ENCODE results near the gene METTL14. TPM values are rescaled to one million over a fixed set of nuclear protein-coding genes. Genes with fewer than 3 reads are reported as not detected.

The METTL14 gene
- total RNA-seq, 2 donors from 2014 or later = 38.9 to 53.7 TPM

- peaks cover 19% of the 10 kb centered on the region for H3K36me3 Mint-ChIP-seq
- H3K4me1 Mint-ChIP-seq (ENCODE audit: low read depth in 2 of 2) = peaks cover 9 to 15% of the 10 kb centered on the region in 2 donors
- H3K27ac Mint-ChIP-seq = no peak overlapping the region
- H3K27me3 Mint-ChIP-seq = no peaks in the 10 kb centered on the region
- no peak for ATAC-seq
- no peak for DNase-seq (ENCODE audit: low spot score)
- no peak overlapping the region for H3K4me3 Mint-ChIP-seq
- no peaks in the 10 kb centered on the region for H3K9me3 Mint-ChIP-seq
Measured at GRCh38 chr4:118756958-118757357, 71.8 kb downstream of the METTL14 start.

- ATAC-seq (no peak), DNase-seq (ENCODE audit: low spot score) (no peak)
- no peak overlapping the region for H3K27ac Mint-ChIP-seq
- peaks cover 9 to 15% of the 10 kb centered on the region in 2 donors for H3K4me1 Mint-ChIP-seq (ENCODE audit: low read depth in 2 of 2)
- H3K9me3 Mint-ChIP-seq = no peaks in the 10 kb centered on the region
- H3K4me3 Mint-ChIP-seq = no peak overlapping the region
- peaks cover 17% of the 10 kb centered on the region for H3K36me3 Mint-ChIP-seq
- no peaks in the 10 kb centered on the region for H3K27me3 Mint-ChIP-seq
Measured at GRCh38 chr4:118757761-118758251, 72.6 kb downstream of the METTL14 start.

- no peak overlapping the region for H3K27ac Mint-ChIP-seq
- peaks cover 9 to 15% of the 10 kb centered on the region in 2 donors for H3K4me1 Mint-ChIP-seq (ENCODE audit: low read depth in 2 of 2)
- ATAC-seq = no peak
- H3K4me3 Mint-ChIP-seq = no peak overlapping the region
- H3K27me3 Mint-ChIP-seq = no peaks in the 10 kb centered on the region
- peaks cover 17% of the 10 kb centered on the region for H3K36me3 Mint-ChIP-seq
- H3K9me3 Mint-ChIP-seq = no peaks in the 10 kb centered on the region
- no peak for DNase-seq (ENCODE audit: low spot score)
Measured at GRCh38 chr4:118758293-118758692, 73.1 kb downstream of the METTL14 start.

GRCh38 chr4:118759481-118759880 lies 74.3 kb downstream of the METTL14 start:
- no peak overlapping the region for H3K4me3 Mint-ChIP-seq
- no peaks in the 10 kb centered on the region for H3K27me3 Mint-ChIP-seq
- ATAC-seq (no peak), DNase-seq (ENCODE audit: low spot score) (no peak)
- H3K4me1 Mint-ChIP-seq (ENCODE audit: low read depth in 2 of 2) = peaks cover 9 to 15% of the 10 kb centered on the region in 2 donors
- H3K9me3 Mint-ChIP-seq = no peaks in the 10 kb centered on the region
- peaks cover 29% of the 10 kb centered on the region for H3K36me3 Mint-ChIP-seq
- peak overlapping the region in 1 of 2 donors; percentile 33 for H3K27ac Mint-ChIP-seq

GRCh38 chr4:118760092-118760491 lies 74.9 kb downstream of the METTL14 start:
- no peak overlapping the region for H3K4me3 Mint-ChIP-seq
- no peak overlapping the region for H3K27ac Mint-ChIP-seq
- no peak for ATAC-seq

GRCh38 chr4:118760493-118760892 lies 75.3 kb downstream of the METTL14 start:
- Mint-ChIP-seq H3K4me1 (ENCODE audit: low read depth in 2 of 2) (peaks cover 9 to 15% of the 10 kb centered on the region in 2 donors), H3K27ac (no peak overlapping the region), H3K36me3 (peaks cover 29% of the 10 kb centered on the region), H3K4me3 (no peak overlapping the region), H3K9me3 (no peaks in the 10 kb centered on the region), H3K27me3 (no peaks in the 10 kb centered on the region)
- DNase-seq (ENCODE audit: low spot score) (no peak), ATAC-seq (no peak)

More at GRCh38 chr4:118760092-118760491, 74.9 kb downstream of the METTL14 start:
- no peaks in the 10 kb centered on the region for H3K27me3 Mint-ChIP-seq
- H3K4me1 Mint-ChIP-seq (ENCODE audit: low read depth in 2 of 2) = peaks cover 9 to 15% of the 10 kb centered on the region in 2 donors
- H3K9me3 Mint-ChIP-seq = no peaks in the 10 kb centered on the region
- no peak for DNase-seq (ENCODE audit: low spot score)
- H3K36me3 Mint-ChIP-seq = peaks cover 29% of the 10 kb centered on the region

GRCh38 chr4:118761397-118762016 lies 76.3 kb downstream of the METTL14 start:
- Mint-ChIP-seq H3K4me1 (ENCODE audit: low read depth in 2 of 2) (peaks cover 9 to 15% of the 10 kb centered on the region in 2 donors), H3K36me3 (peaks cover 32% of the 10 kb centered on the region), H3K27ac (peak overlapping the region in 1 of 2 donors; percentile 50), H3K4me3 (no peak overlapping the region), H3K9me3 (no peaks in the 10 kb centered on the region), H3K27me3 (no peaks in the 10 kb centered on the region)
- DNase-seq (ENCODE audit: low spot score) = no peak
- ATAC-seq = no peak

GRCh38 chr4:118762155-118762554 lies 77.0 kb downstream of the METTL14 start:
- no peak overlapping the region for H3K4me3 Mint-ChIP-seq

GRCh38 chr4:118762730-118763477 lies 77.7 kb downstream of the METTL14 start:
- peaks cover 34% of the 10 kb centered on the region for H3K36me3 Mint-ChIP-seq
- H3K4me3 Mint-ChIP-seq = no peak overlapping the region
- DNase-seq (ENCODE audit: low spot score) (no peak), ATAC-seq (no peak)
- no peaks in the 10 kb centered on the region for H3K9me3 Mint-ChIP-seq
- H3K27ac Mint-ChIP-seq = no peak overlapping the region
- no peaks in the 10 kb centered on the region for H3K27me3 Mint-ChIP-seq
- peaks cover 9 to 15% of the 10 kb centered on the region in 2 donors for H3K4me1 Mint-ChIP-seq (ENCODE audit: low read depth in 2 of 2)

More at GRCh38 chr4:118762155-118762554, 77.0 kb downstream of the METTL14 start:
- DNase-seq (ENCODE audit: low spot score) (no peak), ATAC-seq (no peak)
- no peaks in the 10 kb centered on the region for H3K27me3 Mint-ChIP-seq
- H3K9me3 Mint-ChIP-seq = no peaks in the 10 kb centered on the region
- H3K4me1 Mint-ChIP-seq (ENCODE audit: low read depth in 2 of 2) = peaks cover 9 to 15% of the 10 kb centered on the region in 2 donors
- H3K36me3 Mint-ChIP-seq = peaks cover 36% of the 10 kb centered on the region
- no peak overlapping the region for H3K27ac Mint-ChIP-seq

Other genes starting within 250 kb of the METTL14 start
- 10 to 100 TPM; 76.7 to 89.9 TPM for gene SEC24D, start 150.7 kb downstream of the METTL14 start, total RNA-seq
- under 1 TPM; 0.17 to 0.36 TPM for gene SYNPO2, start 203.5 kb downstream of the METTL14 start, total RNA-seq